OCI-LY1 (cell line): ENCODE results near the gene PRODH.
"Not testable (repeated sequence)": the region's sequence is repeated elsewhere in the genome, so short reads cannot be mapped to it uniquely, and the experiment has no call there.

Experiments used
- H2AFZ ChIP-seq: fragments of 200-600 bp; sonication (generic), shearing (Covaris generic); 2 replicates; pipeline ENCODE4 v1.6.0; 2014; ENCODE audit warnings: antibody characterized with exemption, mild to moderate bottlenecking, low read length
- H3F3A ChIP-seq: fragments of 200-600 bp; sonication (generic), shearing (Covaris generic); 2 replicates; pipeline ENCODE4 v1.6.0; 2014; ENCODE audit warnings: mild to moderate bottlenecking, antibody characterized with exemption, low read length, moderate library complexity; ENCODE audit not compliant: insufficient read depth
- H3K27ac ChIP-seq: fragments of 200-600 bp; sonication (generic); 2 replicates; pipeline ENCODE4 v1.5.1; 2014; ENCODE audit warnings: low read length, mixed run types, mild to moderate bottlenecking, low read depth; ENCODE audit not compliant: poor library complexity, severe bottlenecking
- H3K27me3 ChIP-seq: fragments of 200-600 bp; sonication (generic); 2 replicates; pipeline ENCODE4 v1.6.0; 2014; ENCODE audit warnings: antibody characterized with exemption, mild to moderate bottlenecking, low read length, moderate library complexity; ENCODE audit not compliant: insufficient read depth
- H3K36me3 ChIP-seq: fragments of 200-600 bp; sonication (generic); 2 replicates; pipeline ENCODE4 v1.6.1; 2014; ENCODE audit warnings: mild to moderate bottlenecking, antibody characterized with exemption, low read length, moderate library complexity, mixed read lengths; ENCODE audit not compliant: insufficient read depth
- H3K4me1 ChIP-seq: fragments of 200-600 bp; sonication (generic); 2 replicates; pipeline ENCODE4 v1.5.1; 2014; ENCODE audit warnings: mild to moderate bottlenecking, low read length, moderate library complexity; ENCODE audit not compliant: insufficient read depth, severe bottlenecking
- H3K4me2 ChIP-seq: fragments of 200-600 bp; sonication (generic), shearing (Covaris generic); 2 replicates; pipeline ENCODE4 v1.6.1; 2014; ENCODE audit warnings: low read length
- H3K4me3 ChIP-seq: fragments of 200-600 bp; sonication (generic); 2 replicates; pipeline ENCODE4 v1.5.1; 2014; ENCODE audit warnings: low read length, low read depth, mild to moderate bottlenecking, mixed read lengths; ENCODE audit not compliant: poor library complexity, severe bottlenecking
- H3K79me2 ChIP-seq: fragments of 200-600 bp; shearing (Covaris generic); 2 replicates; pipeline ENCODE4 v1.6.1; 2016; ENCODE audit warnings: mixed run types, low read length, mixed read lengths; ENCODE audit not compliant: insufficient read depth
- H3K9ac ChIP-seq: fragments of 200-600 bp; sonication (generic), shearing (Covaris generic); 2 replicates; pipeline ENCODE4 v1.6.1; 2014; ENCODE audit warnings: mild to moderate bottlenecking, low read length, mixed read lengths
- H3K9me2 ChIP-seq: fragments of 200-600 bp; sonication (generic), shearing (Covaris generic); 2 replicates; pipeline ENCODE4 v1.6.1; 2014; ENCODE audit warnings: low read depth, mild to moderate bottlenecking, low read length, mixed read lengths
- H3K9me3 ChIP-seq: fragments of 200-600 bp; shearing (Covaris generic); 2 replicates; pipeline ENCODE4 v1.6.1; 2014; ENCODE audit warnings: low read length, mixed read lengths
- H4K20me1 ChIP-seq: fragments of 200-600 bp; sonication (generic), shearing (Covaris generic); 2 replicates; pipeline ENCODE4 v1.6.0; 2016; ENCODE audit warnings: mild to moderate bottlenecking, low read length; ENCODE audit not compliant: insufficient read depth
- CTCF ChIP-seq: fragments of 200-600 bp; sonication (generic), shearing (Covaris generic); IDR thresholded peaks from 2 replicates; pipeline ENCODE4 v1.5.1; 2017; ENCODE audit warnings: mild to moderate bottlenecking, antibody characterized with exemption, low read length, moderate library complexity, mixed read lengths
- EZH2 ChIP-seq: fragments of 200-600 bp; sonication (generic), shearing (Covaris generic); IDR thresholded peaks from 2 replicates; pipeline ENCODE4 v1.8.0; 2017; ENCODE audit warnings: borderline replicate concordance, mixed run types, mild to moderate bottlenecking, antibody characterized with exemption, low read length, moderate library complexity, mixed read lengths

Gene PRODH

GRCh38 chr22:18905540-18906409 lies 30.3 kb downstream of the PRODH start, which contains the start of gene DGCR6:
Gene DGCR6 (plus strand): TSS chr22:18906320. CDS start chr22:18906375, 55 bp downstream.
- Histone ChIP-seq H3K27ac (no peak within 1 kb of the TSS), H3K9ac (no peak within 1 kb of the TSS)

GRCh38 chr22:18896037-18896657 lies 39.9 kb downstream of the PRODH start:
- not testable (repeated sequence) for H3K4me2 ChIP-seq, H3K9me2 ChIP-seq, H4K20me1 ChIP-seq, H3K9me3 ChIP-seq, H3K36me3 ChIP-seq, H3K4me1 ChIP-seq, H3K27me3 ChIP-seq, H3K9ac ChIP-seq, H2AFZ ChIP-seq, H3K79me2 ChIP-seq, H3K27ac ChIP-seq, H3F3A ChIP-seq, H3K4me3 ChIP-seq

More at GRCh38 chr22:18905540-18906409, 30.3 kb downstream of the PRODH start, which contains the start of gene DGCR6:
- Histone ChIP-seq H3F3A (no peaks in the 10 kb centered on the region), H3K36me3 (no peaks in the 10 kb centered on the region), H3K4me3 (no peak within 1 kb of the TSS), H3K4me1 (no peaks in the 10 kb centered on the region), H2AFZ (no peak within 1 kb of the TSS), H3K27me3 (no peaks in the 10 kb centered on the region), H3K79me2 (no peaks in the 10 kb centered on the region), H3K9me2 (no peaks in the 10 kb centered on the region), H3K4me2 (no peak within 1 kb of the TSS), H3K9me3 (no peaks in the 10 kb centered on the region), H4K20me1 (no peaks in the 10 kb centered on the region)
- TF ChIP-seq CTCF = no peak
- TF ChIP-seq EZH2 = no peak

DNA sequence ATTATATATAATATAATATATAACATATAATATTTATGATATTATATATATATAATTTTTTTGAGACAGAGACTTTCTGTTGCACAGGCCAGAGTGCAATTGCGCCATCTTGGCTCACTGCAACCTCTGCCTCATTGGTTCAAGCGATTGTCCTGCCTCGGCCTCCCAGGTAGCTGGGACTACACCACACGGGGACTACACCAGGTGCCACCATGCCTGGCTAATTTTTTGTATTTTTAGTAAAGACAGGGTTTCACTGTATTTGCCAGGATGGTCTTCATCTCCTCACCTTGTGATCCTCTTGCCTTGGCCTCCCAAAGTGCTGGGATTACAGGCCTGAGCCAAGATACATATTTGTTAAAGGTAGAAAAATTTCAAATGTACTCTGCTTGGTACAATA lies 42.3 kb downstream of the PRODH start:
- not testable (repeated sequence) for H4K20me1 ChIP-seq, H3K9me2 ChIP-seq, H3K79me2 ChIP-seq, H3K9ac ChIP-seq, H3K9me3 ChIP-seq, H3K36me3 ChIP-seq, H3F3A ChIP-seq, H3K4me2 ChIP-seq, H3K27ac ChIP-seq, H3K4me1 ChIP-seq, H3K4me3 ChIP-seq, H2AFZ ChIP-seq, H3K27me3 ChIP-seq

DNA sequence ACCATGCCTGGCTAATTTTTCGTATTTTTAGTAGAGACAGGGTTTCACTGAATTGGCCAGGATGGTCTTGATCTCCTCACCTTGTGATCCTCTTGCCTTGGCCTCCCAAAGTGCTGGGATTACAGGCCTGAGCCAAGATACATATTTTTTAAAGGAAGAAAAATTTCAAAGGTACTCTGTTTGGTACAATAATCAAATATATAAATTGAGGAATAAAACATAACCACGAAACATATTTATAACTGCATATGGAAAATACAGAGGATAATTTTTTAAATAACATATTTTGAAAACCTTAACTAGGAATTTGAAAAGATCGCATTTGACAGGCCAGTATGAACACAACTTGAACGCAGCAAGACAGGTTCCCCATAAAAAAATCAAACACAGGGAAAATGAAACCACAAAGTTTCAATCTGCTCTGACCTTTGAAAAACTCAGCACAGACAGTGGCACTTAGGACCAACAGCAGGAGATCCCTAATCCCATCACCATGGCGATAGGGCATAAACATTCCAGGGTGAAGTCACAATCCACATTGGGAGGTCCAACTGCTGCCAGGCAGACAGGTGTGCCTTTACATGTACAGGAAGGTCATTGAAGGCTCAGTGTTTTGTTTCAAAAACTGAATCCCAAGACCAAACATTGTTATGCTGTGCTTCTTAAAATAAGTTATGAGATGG lies 45.4 kb downstream of the PRODH start:
- not testable (repeated sequence) for H3K4me3 ChIP-seq, H2AFZ ChIP-seq, H3K4me1 ChIP-seq

More for the DNA sequence above, 45.4 kb downstream of the PRODH start:
- H3K27me3 ChIP-seq, H3F3A ChIP-seq, H3K36me3 ChIP-seq, H3K9me3 ChIP-seq, H3K27ac ChIP-seq, H4K20me1 ChIP-seq, H3K9me2 ChIP-seq, H3K4me2 ChIP-seq, H3K9ac ChIP-seq, H3K79me2 ChIP-seq: not testable (repeated sequence)
